Body of pancreas (tissue), 4 donors: ENCODE results near the gene CASKIN2. TPM values are rescaled to one million over a fixed set of nuclear protein-coding genes. Genes with fewer than 3 reads are reported as not detected.

Experiments
- ATAC-seq: fragments of 150-250 bp; one replicate; pipeline ENCODE4 v1.9.1; 2016
- DNase-seq, 4 donors: peaks; one replicate each; pipeline ENCODE4 v3.0.0-alpha.2; 2019
- H3K27ac ChIP-seq, 4 donors: fragments of 200-600 bp; sonication (generic); 1 replicate in 3 of 4; 2 replicates in 1 of 4; pipeline versions ENCODE4 v1.5.1 to v1.6.1; 2016 to 2019; ENCODE audit warnings: mild to moderate bottlenecking in 1 of 4, mixed read lengths in 1 of 4, moderate library complexity in 1 of 4
- H3K27me3 ChIP-seq, 2 donors: fragments of 200-600 bp; sonication (generic); one replicate each; pipeline ENCODE4 v1.6.0; 2016; ENCODE audit warnings: mild to moderate bottlenecking in 1 of 2
- H3K36me3 ChIP-seq, 2 donors: fragments of 200-600 bp; sonication (generic); replicated peaks in 1 of 2; 2 replicates each; pipeline ENCODE4 v1.5.1; 2016; ENCODE audit warnings: low read depth in 2 of 2; ENCODE audit not compliant: insufficient read depth in 1 of 2
- H3K4me1 ChIP-seq: fragments of 200-600 bp; sonication (generic); one replicate; pipeline ENCODE4 v1.6.0; 2016
- H3K4me3 ChIP-seq, 2 donors: fragments of 200-600 bp; sonication (generic); 1 replicate in 1 of 2; 2 replicates in 1 of 2; pipeline ENCODE4 v1.5.1; 2016 to 2019
- H3K9me3 ChIP-seq, 3 donors: fragments of 200-600 bp; sonication (generic); 1 replicate in 2 of 3; 2 replicates in 1 of 3; pipeline ENCODE4 v1.5.1; 2016
- CTCF ChIP-seq, 7 experiments: fragments of 450-650 bp in 4 of 7; fragments of 200-600 bp in 3 of 7; sonication (generic) in 3 of 7; IDR thresholded peaks; one replicate each; pipeline ENCODE4 v1.5.1; 2016 to 2019; ENCODE audit warnings: antibody characterized with exemption in 7 of 7
- POLR2A ChIP-seq, 3 donors: fragments of 450-650 bp; IDR thresholded peaks; one replicate each; pipeline ENCODE4 v1.6.1; 2016; ENCODE audit warnings: antibody characterized with exemption in 3 of 3, mild to moderate bottlenecking in 2 of 3
- WGBS, 2 donors: methylation state at CpG; one replicate each; pipeline ENCODE4 v1.1.5; 2017; 5-methylcytosine and 5-hydroxymethylcytosine counted together
- intact Hi-C: fragments of 100-400 bp; cut with DNase I; formaldehyde crosslinking; loops from one replicate; pipeline ENCODE4 v1.15.1; 2023
- total RNA-seq, 2 donors: library from RNA; depleted of rRNA; stranded (reverse); fragments of >200 nt; gene quantifications; one replicate each; pipeline ENCODE4 v1.1.0, GENCODE V29; 2016

The CASKIN2 gene
- total RNA-seq, 2 donors from 2014 or later: 9.1 to 16.2 TPM

GRCh38 chr17:75475851-75476250 lies 39.5 kb downstream of the CASKIN2 start:
- intact Hi-C loops: no loop called here
- DNase-seq (no peak), ATAC-seq (no peak)
- H3K9me3 ChIP-seq: no peaks in the 10 kb centered on the region
- H3K27me3 ChIP-seq: no peaks in the 10 kb centered on the region
- H3K4me3 ChIP-seq: no peak overlapping the region
- peaks cover 8% of the 10 kb centered on the region for H3K4me1 ChIP-seq
- 75 to 83% methylated on average over 3 of the region's 3 CpGs for WGBS, 2 donors
- H3K36me3 ChIP-seq: peaks cover 0 to 3% of the 10 kb centered on the region in 2 donors
- TF ChIP-seq POLR2A (IDR thresholded peaks at IDR 0.05) (no peak), CTCF (IDR thresholded peaks at IDR 0.05) (no peak)
- peak overlapping the region in 1 of 4 donors; percentile 13 for H3K27ac ChIP-seq

GRCh38 chr17:75475144-75475835 lies 40.0 kb downstream of the CASKIN2 start:
- no peak for DNase-seq
- Histone ChIP-seq H3K4me3 (no peak overlapping the region), H3K27ac (peak overlapping the region in 1 of 4 donors; percentile 13), H3K4me1 (peaks cover 8% of the 10 kb centered on the region), H3K9me3 (no peaks in the 10 kb centered on the region), H3K36me3 (peaks cover 0 to 3% of the 10 kb centered on the region in 2 donors), H3K27me3 (no peaks in the 10 kb centered on the region)
- ATAC-seq: no peak
- TF ChIP-seq POLR2A (IDR thresholded peaks at IDR 0.05): no peak
- no peak for TF ChIP-seq CTCF (IDR thresholded peaks at IDR 0.05)
- intact Hi-C loops: no loop called here
- 76 to 82% methylated on average over 7 to 13 of the region's 13 CpGs for WGBS, 2 donors

GRCh38 chr17:75474736-75475135 lies 40.6 kb downstream of the CASKIN2 start:
- Histone ChIP-seq H3K27me3 (no peaks in the 10 kb centered on the region), H3K4me1 (peaks cover 8% of the 10 kb centered on the region), H3K9me3 (no peaks in the 10 kb centered on the region), H3K4me3 (no peak overlapping the region), H3K36me3 (peaks cover 0 to 3% of the 10 kb centered on the region in 2 donors), H3K27ac (no peak overlapping the region)
- 76 to 81% methylated on average over 5 to 6 of the region's 6 CpGs for WGBS, 2 donors
- TF ChIP-seq CTCF (IDR thresholded peaks at IDR 0.05) (no peak), POLR2A (IDR thresholded peaks at IDR 0.05) (no peak)
- DNase-seq: no peak
- intact Hi-C loops: no loop called here
- no peak for ATAC-seq

GRCh38 chr17:75473246-75473645 lies 42.1 kb downstream of the CASKIN2 start:
- Histone ChIP-seq H3K9me3 (no peaks in the 10 kb centered on the region), H3K27ac (no peak overlapping the region), H3K36me3 (peaks cover 0 to 3% of the 10 kb centered on the region in 2 donors), H3K4me3 (no peak overlapping the region), H3K27me3 (no peaks in the 10 kb centered on the region), H3K4me1 (peaks cover 8% of the 10 kb centered on the region)
- 100% methylated on average over 2 of the region's 2 CpGs; no CpG with 5 or more reads in 1 of the 2 donors for WGBS, 2 donors
- no peak for ATAC-seq
- intact Hi-C loops: no loop called here
- DNase-seq: no peak
- TF ChIP-seq CTCF (IDR thresholded peaks at IDR 0.05) (no peak), POLR2A (IDR thresholded peaks at IDR 0.05) (no peak)

GRCh38 chr17:75472119-75472518 lies 43.2 kb downstream of the CASKIN2 start:
- Histone ChIP-seq H3K27me3 (no peaks in the 10 kb centered on the region), H3K36me3 (peaks cover 0 to 3% of the 10 kb centered on the region in 2 donors), H3K9me3 (no peaks in the 10 kb centered on the region), H3K27ac (no peak overlapping the region), H3K4me1 (peaks cover 3% of the 10 kb centered on the region), H3K4me3 (no peak overlapping the region)
- intact Hi-C loops: no loop called here
- no peak for ATAC-seq
- no peak for DNase-seq
- no peak for TF ChIP-seq POLR2A (IDR thresholded peaks at IDR 0.05)
- TF ChIP-seq CTCF (IDR thresholded peaks at IDR 0.05): no peak
- 59 to 74% methylated on average over 4 of the region's 4 CpGs for WGBS, 2 donors
